Sigmoid colon (tissue), 7 donors: ENCODE results near the gene QPCT. TPM values are rescaled to one million over a fixed set of nuclear protein-coding genes. Genes with fewer than 3 reads are reported as not detected.
A peak's percentile ranks its signal among the peaks of the same experiment; 100 is the strongest.
"Not testable (repeated sequence)": the region's sequence is repeated elsewhere in the genome, so short reads cannot be mapped to it uniquely, and the experiment has no call there.

Experiments
- DNase-seq: peaks from one replicate; pipeline ENCODE4 v3.0.0-alpha.2; 2019
- H3K27ac ChIP-seq, 4 donors: fragments of 200-600 bp; sonication (generic); one replicate each; pipeline ENCODE4 v1.5.1; 2016 to 2019; ENCODE audit warnings: mild to moderate bottlenecking in 1 of 4
- H3K27me3 ChIP-seq, 3 donors: fragments of 200-600 bp; sonication (generic); one replicate each; pipeline ENCODE4 v1.5.1; 2019; ENCODE audit warnings: mild to moderate bottlenecking in 1 of 3
- H3K36me3 ChIP-seq, 4 donors: fragments of 200-600 bp; sonication (generic); one replicate each; pipeline ENCODE4 v1.5.1; 2016 to 2019
- H3K4me1 ChIP-seq, 4 donors: fragments of 200-600 bp; sonication (generic); one replicate each; pipeline ENCODE4 v1.5.1; 2017 to 2019
- H3K4me3 ChIP-seq, 4 donors: fragments of 200-600 bp; sonication (generic); one replicate each; pipeline ENCODE4 v1.5.1; 2017 to 2019; ENCODE audit warnings: mild to moderate bottlenecking in 2 of 4, moderate library complexity in 1 of 4
- H3K9me3 ChIP-seq, 4 donors: fragments of 200-600 bp in 3 of 4; sonication (generic) in 3 of 4; one replicate each; pipeline versions ENCODE4 v1.5.1 to v1.6.1; 2013 to 2019
- CTCF ChIP-seq, 4 experiments: fragments of 450-650 bp in 3 of 4; fragments of 200-600 bp in 1 of 4; IDR thresholded peaks; one replicate each; pipeline ENCODE4 v1.5.1; 2016 to 2019; ENCODE audit warnings: antibody characterized with exemption in 4 of 4, mild to moderate bottlenecking in 3 of 4, moderate library complexity in 2 of 4
- EP300 ChIP-seq, 4 donors: sonication (generic); formaldehyde crosslinking; IDR thresholded peaks; one replicate each; pipeline ENCODE4 v1.6.1; 2017; ENCODE audit warnings: antibody characterized with exemption in 4 of 4
- POLR2A ChIP-seq, 2 donors: fragments of 450-650 bp; IDR thresholded peaks; one replicate each; pipeline ENCODE4 v1.6.1; 2016; ENCODE audit warnings: antibody characterized with exemption in 2 of 2, mild to moderate bottlenecking in 2 of 2, moderate library complexity in 2 of 2
- POLR2AphosphoS5 ChIP-seq, 4 donors: sonication (generic); formaldehyde crosslinking; IDR thresholded peaks; one replicate each; pipeline ENCODE4 v1.6.1; 2017; ENCODE audit warnings: antibody characterized with exemption in 4 of 4
- whole genome bisulfite sequencing, 2 donors: extraction: QIAGEN DNeasy Blood & Tissue Kit; methylation state at CpG; one replicate each; pipeline ENCODE4 v1.1.7; 2013; 5-methylcytosine and 5-hydroxymethylcytosine counted together
- intact Hi-C: fragments of 100-400 bp; cut with DNase I; formaldehyde crosslinking; loops from one replicate; pipeline ENCODE4 v1.15.1; 2023
- polyA plus RNA-seq, 3 donors: library from polyadenylated mRNA; stranded (reverse); fragments of 200-250 nt; gene quantifications; one replicate each; pipeline ENCODE4 v1.2.3, GENCODE V29; 2013
- total RNA-seq, 4 donors: library from RNA; depleted of rRNA; stranded (reverse); fragments of >200 nt; gene quantifications; one replicate each; pipeline ENCODE4 v1.1.0, GENCODE V29; 2016
- donor health status: healthy with polysubstance abuse.
- donor health status: Bipolar disorder and iron deficiency.
- donor health status: healthy.

The QPCT gene
- 10 to 100 TPM; 65.8 to 94.9 (median 75.0) TPM for total RNA-seq
- polyA plus RNA-seq, result 1 to 10 TPM; 1.2 to 5.9 (median 2.5) TPM

- Histone ChIP-seq H3K36me3 (no peaks in the 10 kb centered on the region), H3K27me3 (no peaks in the 10 kb centered on the region), H3K9me3 (no peaks in the 10 kb centered on the region), H3K4me1 (peaks cover 0 to 39% (median 22%) of the 10 kb centered on the region in 4 donors), H3K4me3 (peak within 1 kb of the TSS; percentile 63 to 77 (median 70)), H3K27ac (peak within 1 kb of the TSS in 3 of 4 donors; percentile 85 to 95 (median 85))
- DNase-seq, result peak; percentile 87
- TF ChIP-seq POLR2A (IDR thresholded peaks at IDR 0.05), result peak in 1 of 2 donors; percentile 26
- no peak for TF ChIP-seq EP300 (IDR thresholded peaks at IDR 0.05)
- TF ChIP-seq CTCF (IDR thresholded peaks at IDR 0.05), result no peak
- TF ChIP-seq POLR2AphosphoS5 (IDR thresholded peaks at IDR 0.05), result peak; percentile 19 to 63 (median 36)
- WGBS, 2 donors, result 1 to 2% methylated on average over 73 of the region's 73 CpGs
- intact Hi-C loops, result loop anchor here (2.0 kb wide), 1 partner anchor 32 kb away; no protein-coding TSS in a partner anchor
These were observed at the start of gene QPCT for GRCh38 chr2:37344453-37345361. QPCT (plus strand) TSS chr2:37344630; CDS start chr2:37344732, 102 bp downstream.

- DNase-seq, H3K9me3 ChIP-seq, H3K27me3 ChIP-seq, H3K4me3 ChIP-seq, intact Hi-C loops, H3K27ac ChIP-seq: not testable (repeated sequence)
- H3K36me3 ChIP-seq, result peaks cover 0 to 22% (median 7%) of the 10 kb centered on the region in 4 donors
- H3K4me1 ChIP-seq, result peaks cover 0 to 15% (median 11%) of the 10 kb centered on the region in 4 donors
- 88 to 94% methylated on average over 2 of the region's 2 CpGs for WGBS, 2 donors
These were observed 49.6 kb upstream of the QPCT start for GRCh38 chr2:37294858-37295257.

- Histone ChIP-seq H3K27me3 (no peaks in the 10 kb centered on the region), H3K9me3 (no peaks in the 10 kb centered on the region), H3K27ac (no peak overlapping the region), H3K36me3 (peaks cover 0 to 15% (median 2%) of the 10 kb centered on the region in 4 donors), H3K4me1 (peaks cover 0 to 20% (median 11%) of the 10 kb centered on the region in 4 donors), H3K4me3 (no peak overlapping the region)
- TF ChIP-seq POLR2A (IDR thresholded peaks at IDR 0.05) (no peak), EP300 (IDR thresholded peaks at IDR 0.05) (no peak), POLR2AphosphoS5 (IDR thresholded peaks at IDR 0.05) (no peak), CTCF (IDR thresholded peaks at IDR 0.05) (no peak)
- DNase-seq, result no peak
- WGBS, 2 donors, result 24 to 65% methylated on average over 1 of the region's 1 CpG
- intact Hi-C loops, result no loop called here
These were observed 48.9 kb upstream of the QPCT start for GRCh38 chr2:37295469-37296073.

- Histone ChIP-seq H3K27ac (no peak overlapping the region), H3K27me3 (no peaks in the 10 kb centered on the region), H3K36me3 (peaks cover 0 to 2% (median 0%) of the 10 kb centered on the region in 4 donors), H3K9me3 (no peaks in the 10 kb centered on the region), H3K4me1 (peaks cover 0 to 37% (median 14%) of the 10 kb centered on the region in 4 donors), H3K4me3 (no peak overlapping the region)
- TF ChIP-seq POLR2AphosphoS5 (IDR thresholded peaks at IDR 0.05), result no peak
- no peak for TF ChIP-seq CTCF (IDR thresholded peaks at IDR 0.05)
- no peak for TF ChIP-seq POLR2A (IDR thresholded peaks at IDR 0.05)
- TF ChIP-seq EP300 (IDR thresholded peaks at IDR 0.05), result no peak
- intact Hi-C loops, result no loop called here
- no peak for DNase-seq
These were observed 46.8 kb upstream of the QPCT start for GRCh38 chr2:37297632-37298031.

- no peak for TF ChIP-seq CTCF (IDR thresholded peaks at IDR 0.05)
- TF ChIP-seq POLR2A (IDR thresholded peaks at IDR 0.05), result no peak
- TF ChIP-seq EP300 (IDR thresholded peaks at IDR 0.05), result no peak
- no peak for TF ChIP-seq POLR2AphosphoS5 (IDR thresholded peaks at IDR 0.05)
- Histone ChIP-seq H3K4me1 (peaks cover 0 to 37% (median 14%) of the 10 kb centered on the region in 4 donors), H3K4me3 (no peak overlapping the region), H3K9me3 (no peaks in the 10 kb centered on the region), H3K27ac (no peak overlapping the region), H3K36me3 (no peaks in the 10 kb centered on the region), H3K27me3 (no peaks in the 10 kb centered on the region)
- intact Hi-C loops, result no loop called here
- no peak for DNase-seq
These were observed 44.3 kb upstream of the QPCT start for GRCh38 chr2:37300146-37300545.
